HG03354 (cell line): Measurements from ENCODE around the gene OLFML2B.

Experiments used
- ATAC-seq: cut with Tn5 transposase; IDR thresholded peaks from one replicate; pipeline ENCODE4 v1.9.1; 2021; ENCODE audit warnings: mild to moderate bottlenecking; ENCODE audit not compliant: unreplicated experiment, poor library complexity, severe bottlenecking

OLFML2B gene

GRCh38 chr1:161952607-161953172 lies 71.0 kb downstream of the OLFML2B start:
- no peak for ATAC-seq

- ATAC-seq: no peak
These were observed 72.0 kb downstream of the OLFML2B start for GRCh38 chr1:161951646-161952045.

GRCh38 chr1:161950377-161950776 lies 73.3 kb downstream of the OLFML2B start:
- no peak for ATAC-seq

GRCh38 chr1:161949548-161949947 lies 74.1 kb downstream of the OLFML2B start:
- no peak for ATAC-seq

GRCh38 chr1:161948435-161948834 lies 75.2 kb downstream of the OLFML2B start:
- no peak for ATAC-seq

GRCh38 chr1:161946071-161946987 lies 77.3 kb downstream of the OLFML2B start:
- no peak for ATAC-seq

- no peak for ATAC-seq
These were observed 78.2 kb downstream of the OLFML2B start for GRCh38 chr1:161945306-161946060.

GRCh38 chr1:161944381-161944780 lies 79.3 kb downstream of the OLFML2B start:
- ATAC-seq: no peak

- no peak for ATAC-seq
These were observed 79.9 kb downstream of the OLFML2B start for GRCh38 chr1:161943737-161944136.

- ATAC-seq: no peak
These were observed 81.8 kb downstream of the OLFML2B start for GRCh38 chr1:161941726-161942436.

- no peak for ATAC-seq
These were observed 82.6 kb downstream of the OLFML2B start for GRCh38 chr1:161940866-161941591.

GRCh38 chr1:161936786-161937185 lies 86.9 kb downstream of the OLFML2B start:
- ATAC-seq: no peak

- no peak for ATAC-seq
These were observed 88.4 kb downstream of the OLFML2B start for GRCh38 chr1:161935264-161935663.

- peak; percentile 70 for ATAC-seq
These were observed 89.8 kb downstream of the OLFML2B start for GRCh38 chr1:161933592-161934588.
